Stomach (tissue), 9 donors: ENCODE results near the gene SF3B4. TPM values are rescaled to one million over a fixed set of nuclear protein-coding genes. Genes with fewer than 3 reads are reported as not detected.
"Not testable (repeated sequence)": the region's sequence is repeated elsewhere in the genome, so short reads cannot be mapped to it uniquely, and the experiment has no call there.

Experiments
- DNase-seq, 2 donors: peaks; one replicate each; pipeline versions ENCODE4 v3.0.0 to v3.0.0-alpha.2; 2013 to 2019
- H3K27ac ChIP-seq, 5 donors: fragments of 200-600 bp in 4 of 5; sonication (generic) in 4 of 5; one replicate each; pipeline ENCODE4 v1.5.1; 2013 to 2019; ENCODE audit warnings: mild to moderate bottlenecking in 1 of 5, moderate library complexity in 1 of 5
- H3K27me3 ChIP-seq, 3 donors: fragments of 200-600 bp; sonication (generic); one replicate each; pipeline ENCODE4 v1.5.1; 2017 to 2019; ENCODE audit warnings: mixed run types in 1 of 3
- H3K36me3 ChIP-seq, 4 donors: fragments of 200-600 bp; sonication (generic); 1 replicate in 3 of 4; 2 replicates in 1 of 4; pipeline ENCODE4 v1.5.1; 2016 to 2019
- H3K4me1 ChIP-seq, 4 donors: fragments of 200-600 bp; sonication (generic); one replicate each; pipeline ENCODE4 v1.5.1; 2016 to 2019
- H3K4me3 ChIP-seq, 4 donors: fragments of 200-600 bp; sonication (generic) in 3 of 4; one replicate each; pipeline ENCODE4 v1.5.1; 2016 to 2019; ENCODE audit warnings: mild to moderate bottlenecking in 1 of 4
- H3K9me3 ChIP-seq, 4 donors: fragments of 200-600 bp; sonication (generic); one replicate each; pipeline ENCODE4 v1.5.1; 2016 to 2019
- EP300 ChIP-seq: sonication (generic); formaldehyde crosslinking; IDR thresholded peaks from one replicate; pipeline ENCODE4 v1.6.1; 2017; ENCODE audit warnings: antibody characterized with exemption
- POLR2A ChIP-seq, 4 donors: fragments of 450-650 bp; IDR thresholded peaks; one replicate each; pipeline ENCODE4 v1.6.1; 2016; ENCODE audit warnings: antibody characterized with exemption in 4 of 4, control low read depth in 2 of 4, mild to moderate bottlenecking in 1 of 4, moderate library complexity in 1 of 4
- POLR2AphosphoS5 ChIP-seq, 3 donors: sonication (generic); formaldehyde crosslinking; IDR thresholded peaks; one replicate each; pipeline ENCODE4 v1.6.1; 2016; ENCODE audit warnings: antibody characterized with exemption in 3 of 3
- WGBS, 5 donors: extraction: QIAGEN DNeasy Blood & Tissue Kit in 3 of 5; methylation state at CpG; one replicate each; pipeline versions ENCODE4 v1.1.5 to v1.1.7; 2013 to 2018; 5-methylcytosine and 5-hydroxymethylcytosine counted together
- intact Hi-C: fragments of 100-400 bp; cut with DNase I; formaldehyde crosslinking; loops from one replicate; pipeline ENCODE4 v1.15.1; 2023; ENCODE audit warnings: low total_unique reads
- polyA plus RNA-seq, 3 donors: library from polyadenylated mRNA; stranded (reverse); fragments of 200-250 nt; gene quantifications; one replicate each; pipeline ENCODE4 v1.2.3, GENCODE V29; 2013
- total RNA-seq, 5 donors: library from RNA; depleted of rRNA; stranded (reverse); fragments of >200 nt; gene quantifications; one replicate each; pipeline versions ENCODE4 v1.1.0 to v1.2.3, GENCODE V29; 2014 to 2016
- TF ChIP-seq, protein P1 (sequence below), 7 experiments: fragments of 450-650 bp in 4 of 7; fragments of 200-600 bp in 3 of 7; sonication (generic) in 3 of 7; IDR thresholded peaks; one replicate each; pipeline ENCODE4 v1.5.1; 2016 to 2019; ENCODE audit warnings: antibody characterized with exemption in 7 of 7, control low read depth in 2 of 7, mild to moderate bottlenecking in 1 of 7
- donor health status: healthy with polysubstance abuse.
- donor health status: Bipolar disorder and iron deficiency.
- donor health status: healthy.

SF3B4 gene
- total and polyA plus RNA-seq, 8 donors: 9.4 to 36.5 (median 26.9) TPM

DNA sequence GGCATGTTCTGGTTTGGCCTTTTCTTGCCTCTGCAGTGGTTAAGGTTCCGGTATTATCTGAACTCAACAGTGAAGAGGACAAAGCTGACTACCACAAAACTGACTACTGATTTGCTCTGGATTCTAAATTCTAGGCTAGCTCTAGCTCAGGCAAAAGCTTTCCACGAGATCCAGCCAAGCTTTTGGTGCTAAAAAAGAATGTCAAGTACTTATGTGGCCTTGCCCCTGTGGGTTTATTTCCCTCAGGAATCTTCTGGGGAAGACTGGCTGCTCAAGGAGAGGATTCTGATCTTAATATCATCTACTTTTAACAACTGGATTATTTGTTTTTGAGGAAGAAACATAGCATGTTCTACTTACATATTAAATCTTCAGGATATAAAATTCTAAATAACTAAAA is 35.1 kb upstream of the SF3B4 start:
- no peaks in the 10 kb centered on the region for H3K27me3 ChIP-seq
- peaks cover 7 to 48% (median 11%) of the 10 kb centered on the region in 4 donors for H3K4me1 ChIP-seq
- H3K9me3 ChIP-seq: peaks cover 0 to 2% (median 0%) of the 10 kb centered on the region in 4 donors
- no peak for DNase-seq
- TF ChIP-seq, protein P1, sequence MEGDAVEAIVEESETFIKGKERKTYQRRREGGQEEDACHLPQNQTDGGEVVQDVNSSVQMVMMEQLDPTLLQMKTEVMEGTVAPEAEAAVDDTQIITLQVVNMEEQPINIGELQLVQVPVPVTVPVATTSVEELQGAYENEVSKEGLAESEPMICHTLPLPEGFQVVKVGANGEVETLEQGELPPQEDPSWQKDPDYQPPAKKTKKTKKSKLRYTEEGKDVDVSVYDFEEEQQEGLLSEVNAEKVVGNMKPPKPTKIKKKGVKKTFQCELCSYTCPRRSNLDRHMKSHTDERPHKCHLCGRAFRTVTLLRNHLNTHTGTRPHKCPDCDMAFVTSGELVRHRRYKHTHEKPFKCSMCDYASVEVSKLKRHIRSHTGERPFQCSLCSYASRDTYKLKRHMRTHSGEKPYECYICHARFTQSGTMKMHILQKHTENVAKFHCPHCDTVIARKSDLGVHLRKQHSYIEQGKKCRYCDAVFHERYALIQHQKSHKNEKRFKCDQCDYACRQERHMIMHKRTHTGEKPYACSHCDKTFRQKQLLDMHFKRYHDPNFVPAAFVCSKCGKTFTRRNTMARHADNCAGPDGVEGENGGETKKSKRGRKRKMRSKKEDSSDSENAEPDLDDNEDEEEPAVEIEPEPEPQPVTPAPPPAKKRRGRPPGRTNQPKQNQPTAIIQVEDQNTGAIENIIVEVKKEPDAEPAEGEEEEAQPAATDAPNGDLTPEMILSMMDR (IDR thresholded peaks at IDR 0.05): no peak
- TF ChIP-seq POLR2AphosphoS5 (IDR thresholded peaks at IDR 0.05) (no peak), POLR2A (IDR thresholded peaks at IDR 0.05) (no peak), EP300 (no peak)
- H3K36me3 ChIP-seq: peaks cover 53 to 89% (median 82%) of the 10 kb centered on the region in 4 donors
- no peak overlapping the region for H3K4me3 ChIP-seq
- WGBS, 5 donors: 66 to 82% (median 72%) methylated on average over 2 of the region's 2 CpGs
- peak overlapping the region in 3 of 5 donors; percentile 60 to 67 (median 66) for H3K27ac ChIP-seq
- intact Hi-C loops: loop anchor here (10.0 kb wide), 1 partner anchor 212 kb away; no protein-coding TSS in a partner anchor

- TF ChIP-seq, protein P1 (IDR thresholded peaks at IDR 0.05): peak in 5 of 7 experiments; percentile 57 to 90 (median 77)
- TF ChIP-seq POLR2AphosphoS5 (IDR thresholded peaks at IDR 0.05): peak in 1 of 3 donors; percentile 66
- TF ChIP-seq POLR2A (IDR thresholded peaks at IDR 0.05): no peak
- H3K4me1 ChIP-seq: peaks cover 7 to 44% (median 11%) of the 10 kb centered on the region in 4 donors
- intact Hi-C loops: loop anchor here (10.0 kb wide), 1 partner anchor 213 kb away; no protein-coding TSS in a partner anchor
- peak; percentile 63 to 91 for DNase-seq
- no peak overlapping the region for H3K4me3 ChIP-seq
- H3K36me3 ChIP-seq: peaks cover 58 to 89% (median 83%) of the 10 kb centered on the region in 4 donors
- peak overlapping the region in 4 of 5 donors; percentile 20 to 67 (median 63) for H3K27ac ChIP-seq
- 7 to 18% (median 15%) methylated on average over 3 of the region's 3 CpGs for WGBS, 5 donors
- peaks cover 0 to 4% (median 0%) of the 10 kb centered on the region in 4 donors for H3K9me3 ChIP-seq
- H3K27me3 ChIP-seq: no peaks in the 10 kb centered on the region
Measured at GRCh38 chr1:149962039-149962647, 34.5 kb upstream of the SF3B4 start.

DNA sequence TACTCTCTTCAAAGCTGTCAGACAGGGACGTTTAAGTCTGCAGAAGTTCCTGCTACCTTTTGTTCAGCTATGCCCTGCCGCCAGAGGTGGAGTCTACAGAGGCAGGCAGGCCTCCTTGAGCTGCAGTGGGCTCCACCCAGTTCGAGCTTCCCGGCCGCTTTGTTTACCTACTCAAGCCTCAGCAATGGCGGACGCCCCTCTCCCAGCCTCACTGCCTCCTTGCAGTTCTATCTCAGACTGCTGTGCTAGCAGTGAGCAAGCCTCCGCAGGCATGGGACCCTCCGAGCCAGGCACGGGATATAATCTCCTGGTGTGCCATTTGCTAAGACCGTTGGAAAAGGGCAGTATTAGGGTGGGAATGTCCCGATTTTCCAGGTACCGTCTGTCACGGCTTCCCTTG is 29.9 kb upstream of the SF3B4 start:
- intact Hi-C loops, H3K4me1 ChIP-seq, DNase-seq, H3K9me3 ChIP-seq, H3K27ac ChIP-seq, H3K27me3 ChIP-seq, H3K4me3 ChIP-seq: not testable (repeated sequence)
- WGBS, 5 donors: 96 to 98% (median 97%) methylated on average over 11 to 14 of the region's 14 CpGs
- peaks cover 26 to 60% (median 54%) of the 10 kb centered on the region in 4 donors for H3K36me3 ChIP-seq

DNA sequence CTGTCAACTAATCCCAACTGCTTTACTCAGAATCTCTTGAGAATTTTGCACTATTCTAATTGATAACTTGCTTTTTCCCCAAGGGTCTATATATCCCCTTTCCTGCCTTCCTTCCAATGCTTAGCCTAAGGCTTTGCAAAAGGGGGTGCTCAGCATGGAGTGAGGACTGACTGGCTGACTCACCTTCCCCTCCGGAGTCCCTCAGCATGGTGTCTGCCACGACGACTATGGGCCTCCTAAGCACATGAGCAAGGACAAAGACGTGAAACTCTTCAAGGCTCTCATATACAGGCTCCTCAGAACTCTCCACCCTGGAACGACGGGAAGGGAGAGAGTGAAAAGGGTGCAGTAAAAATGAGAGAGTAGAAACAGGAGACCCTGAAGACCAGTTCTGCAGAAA is 22.3 kb upstream of the SF3B4 start:
- 77 to 89% (median 86%) methylated on average over 6 of the region's 6 CpGs for WGBS, 5 donors
- intact Hi-C loops: no loop called here
- Histone ChIP-seq H3K4me1 (no peaks in the 10 kb centered on the region), H3K4me3 (no peak overlapping the region), H3K27me3 (no peaks in the 10 kb centered on the region), H3K36me3 (peaks cover 43 to 70% (median 59%) of the 10 kb centered on the region in 4 donors), H3K9me3 (no peaks in the 10 kb centered on the region), H3K27ac (no peak overlapping the region)
- TF ChIP-seq POLR2AphosphoS5 (IDR thresholded peaks at IDR 0.05): no peak
- TF ChIP-seq EP300: no peak
- TF ChIP-seq POLR2A (IDR thresholded peaks at IDR 0.05): no peak
- TF ChIP-seq, protein P1 (IDR thresholded peaks at IDR 0.05): no peak
- DNase-seq: no peak

GRCh38 chr1:149945206-149945605 is 17.6 kb upstream of the SF3B4 start:
- no peak overlapping the region for H3K27ac ChIP-seq
- 78 to 93% (median 89%) methylated on average over 4 of the region's 4 CpGs for WGBS, 5 donors
- peaks cover 0 to 25% (median 12%) of the 10 kb centered on the region in 4 donors for H3K4me1 ChIP-seq
- peaks cover 54 to 73% (median 69%) of the 10 kb centered on the region in 4 donors for H3K36me3 ChIP-seq
- H3K27me3 ChIP-seq: no peaks in the 10 kb centered on the region
- intact Hi-C loops: no loop called here
- no peak for DNase-seq
- no peaks in the 10 kb centered on the region for H3K9me3 ChIP-seq
- TF ChIP-seq POLR2A (IDR thresholded peaks at IDR 0.05) (no peak), EP300 (no peak), POLR2AphosphoS5 (IDR thresholded peaks at IDR 0.05) (no peak)
- TF ChIP-seq, protein P1 (IDR thresholded peaks at IDR 0.05): no peak
- H3K4me3 ChIP-seq: no peak overlapping the region
